Activated gamma-delta T cell treated with anti-CD3 and anti-CD28 coated beads, Interleukin-2, amount 50 U/mL, for 16 hours (primary cell): Measurements from ENCODE around the gene HOXA10.

ENCODE experiments used
- DNase-seq: peaks from one replicate; pipeline ENCODE4 v3.0.0-alpha.2; 2020; ENCODE audit warnings: low read depth

The HOXA10 gene

GRCh38 chr7:27154901-27155815 is 19.0 kb downstream of the HOXA10 start:
- DNase-seq = no peak

GRCh38 chr7:27154369-27154768 is 19.8 kb downstream of the HOXA10 start:
- DNase-seq = no peak

- DNase-seq = no peak
Measured at GRCh38 chr7:27153526-27153925, 20.6 kb downstream of the HOXA10 start.

GRCh38 chr7:27152816-27153442 is 21.2 kb downstream of the HOXA10 start:
- no peak for DNase-seq

DNA sequence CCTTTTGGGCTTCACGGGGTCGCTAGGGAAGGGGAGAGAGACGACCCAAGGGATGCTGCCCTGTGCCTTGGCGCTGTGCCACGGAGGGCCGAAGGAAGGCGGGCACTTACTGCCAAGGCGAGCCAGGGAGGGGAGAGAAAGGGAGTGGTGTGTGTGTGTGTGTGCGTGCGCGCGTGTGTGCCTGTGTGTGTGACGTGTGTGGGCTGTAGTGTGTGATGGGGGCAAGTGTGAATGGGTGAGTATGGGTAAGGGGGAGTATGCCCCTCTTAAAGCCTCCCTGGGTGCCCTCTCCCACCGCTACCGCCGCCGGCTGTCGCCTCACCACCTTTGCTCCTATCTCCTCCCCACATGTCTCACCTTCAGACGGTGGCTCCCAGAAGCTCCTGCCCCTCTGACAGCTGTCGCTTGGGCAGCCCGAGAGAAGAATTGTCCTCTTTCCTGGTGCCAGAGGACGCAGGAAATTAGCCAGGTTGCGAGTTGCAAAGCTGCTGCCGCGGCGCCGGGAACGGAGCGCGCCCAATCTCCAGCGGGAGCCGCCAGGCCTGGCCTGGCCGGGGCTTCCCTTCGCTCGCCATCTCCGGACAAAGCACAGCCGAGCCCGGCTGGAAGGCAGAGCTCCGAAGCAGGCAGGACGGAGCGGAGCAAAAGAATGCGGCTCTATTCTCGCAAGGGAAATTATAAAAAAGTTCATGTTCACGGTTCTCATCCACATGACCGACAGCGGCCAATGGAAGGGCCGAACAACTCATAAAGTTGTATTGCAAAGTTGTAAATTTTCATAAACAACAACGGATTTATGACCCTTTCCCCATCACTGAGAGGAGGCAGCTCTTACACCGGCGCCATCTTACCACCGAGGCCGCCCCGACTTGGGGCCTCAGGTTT is 21.9 kb downstream of the HOXA10 start, which contains the start of gene HOXA3:
Gene HOXA3 (minus strand): TSS at position 653 of the 885 bp plus-strand sequence. CDS start 41,943 bp downstream, outside the sequence.
- DNase-seq = no peak

- no peak for DNase-seq
Measured at GRCh38 chr7:27151341-27151930, 22.7 kb downstream of the HOXA10 start.

DNA sequence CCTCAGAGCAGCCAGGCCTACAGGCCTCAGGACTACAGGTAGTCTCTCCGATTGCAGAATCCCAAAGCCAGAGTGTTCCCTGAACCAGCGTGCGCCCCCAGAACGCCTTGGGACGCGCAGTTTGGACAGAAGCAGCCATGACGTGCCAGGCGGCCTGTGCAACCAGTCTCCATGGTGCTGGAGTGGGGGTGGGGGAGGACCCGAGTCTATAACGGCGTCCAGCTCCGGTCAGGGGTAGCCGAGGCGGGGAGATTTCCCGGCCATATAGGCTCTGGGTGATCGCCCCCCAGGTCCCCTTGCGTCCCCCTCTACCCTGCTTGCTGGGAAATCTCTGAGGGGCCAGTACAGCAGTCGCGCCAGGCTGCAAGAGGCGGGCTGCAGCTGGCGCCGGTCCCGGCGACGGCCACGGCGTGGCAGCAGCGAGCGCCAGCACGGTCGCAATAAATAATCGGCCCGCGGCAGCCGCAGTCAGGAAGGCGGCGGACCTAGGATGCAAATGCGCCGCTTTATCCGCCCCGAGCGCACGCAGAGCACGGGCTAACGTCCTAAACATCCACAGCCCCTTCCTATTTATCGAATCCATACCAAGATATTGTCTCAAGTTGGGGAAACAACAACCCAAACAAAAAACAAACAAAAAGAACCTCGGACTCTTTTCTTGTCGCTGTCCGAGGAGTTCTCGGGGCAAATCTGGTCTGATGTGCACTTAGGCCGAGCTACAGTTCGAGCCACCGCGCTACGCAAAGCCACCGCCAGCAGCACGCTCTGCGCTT is 23.4 kb downstream of the HOXA10 start:
- DNase-seq = no peak

DNA sequence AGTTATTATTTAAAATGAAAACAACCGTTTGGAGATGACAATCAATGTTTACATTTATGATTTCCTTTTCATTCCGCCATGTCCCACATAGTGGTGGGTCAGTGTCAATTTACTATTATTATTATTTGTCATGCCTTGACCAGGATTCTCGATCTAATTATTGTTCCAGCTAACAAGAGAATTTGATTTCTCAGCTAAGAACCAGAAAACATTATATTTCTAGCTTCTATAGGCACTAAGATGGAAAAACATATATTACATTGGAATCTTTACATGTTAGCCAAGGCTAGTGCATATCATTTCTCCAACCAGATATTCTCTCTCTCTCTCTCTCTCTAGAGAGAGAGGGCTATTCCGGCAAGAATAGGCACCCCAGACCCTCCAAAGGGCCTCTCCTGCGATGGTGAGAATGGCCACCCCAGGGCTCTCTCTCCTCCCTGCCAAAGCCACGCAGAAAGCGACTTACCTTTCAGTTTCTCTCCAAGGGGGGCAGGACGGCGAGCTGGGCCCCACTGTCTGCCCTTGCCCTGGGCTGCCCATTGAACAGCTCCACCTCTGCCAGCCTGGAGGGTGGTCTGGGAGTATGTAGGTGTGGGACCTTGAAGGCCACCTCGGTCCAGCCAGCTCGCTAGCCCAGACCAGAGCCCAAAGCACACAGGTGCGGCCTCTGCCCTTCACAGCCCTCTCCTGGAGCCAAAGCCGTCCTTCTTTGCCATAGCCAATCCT is 24.1 kb downstream of the HOXA10 start:
- DNase-seq = no peak

DNA sequence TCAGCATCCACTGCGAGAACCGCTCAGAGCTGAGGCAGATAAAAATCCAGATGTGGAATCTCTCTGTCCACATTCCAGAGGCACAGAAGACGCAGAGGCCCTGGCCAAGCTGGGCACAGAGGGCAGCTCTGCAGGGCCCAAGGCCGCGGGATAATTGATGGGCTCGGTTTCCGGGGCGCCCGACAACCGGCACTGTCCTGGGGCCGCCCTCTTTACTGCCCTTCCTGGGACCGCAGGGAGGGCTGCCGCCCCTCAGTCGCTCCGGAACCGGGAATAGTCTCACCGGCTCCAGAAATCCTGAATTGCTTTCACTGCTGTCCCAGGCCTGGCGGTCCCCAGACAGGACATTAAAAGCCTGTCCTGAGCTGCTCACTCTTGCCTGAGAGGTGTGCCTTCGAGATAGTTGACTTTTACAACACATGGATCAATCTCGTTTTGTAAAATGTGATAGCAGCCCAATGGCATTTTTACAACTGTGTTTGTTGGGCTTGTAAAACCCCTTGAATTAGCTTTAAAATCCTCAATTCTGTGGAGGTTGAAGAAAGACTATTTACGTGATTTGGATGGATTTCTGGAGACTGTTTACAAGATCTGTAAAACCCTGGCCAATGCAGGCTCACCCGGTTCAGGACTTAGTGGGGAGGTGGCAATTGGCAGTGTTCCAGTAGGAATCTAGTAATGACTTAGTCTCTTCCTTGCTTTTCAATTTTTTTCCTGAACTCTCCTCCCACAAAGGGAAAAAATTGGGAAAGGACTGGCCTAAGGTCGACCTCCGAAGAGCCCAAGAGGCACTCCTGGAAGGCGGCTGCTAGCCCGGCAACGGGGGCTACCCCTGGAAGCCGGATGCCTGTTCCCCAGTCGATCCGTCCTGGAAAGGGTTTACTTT is 25.1 kb downstream of the HOXA10 start:
- no peak for DNase-seq

GRCh38 chr7:27148031-27148755 is 25.9 kb downstream of the HOXA10 start:
- no peak for DNase-seq

- no peak for DNase-seq
Measured at GRCh38 chr7:27147199-27148030, 26.7 kb downstream of the HOXA10 start, which contains the start of gene HOXA6. HOXA6 (minus strand) TSS chr7:27147774; CDS start chr7:27147749, 25 bp downstream.

DNA sequence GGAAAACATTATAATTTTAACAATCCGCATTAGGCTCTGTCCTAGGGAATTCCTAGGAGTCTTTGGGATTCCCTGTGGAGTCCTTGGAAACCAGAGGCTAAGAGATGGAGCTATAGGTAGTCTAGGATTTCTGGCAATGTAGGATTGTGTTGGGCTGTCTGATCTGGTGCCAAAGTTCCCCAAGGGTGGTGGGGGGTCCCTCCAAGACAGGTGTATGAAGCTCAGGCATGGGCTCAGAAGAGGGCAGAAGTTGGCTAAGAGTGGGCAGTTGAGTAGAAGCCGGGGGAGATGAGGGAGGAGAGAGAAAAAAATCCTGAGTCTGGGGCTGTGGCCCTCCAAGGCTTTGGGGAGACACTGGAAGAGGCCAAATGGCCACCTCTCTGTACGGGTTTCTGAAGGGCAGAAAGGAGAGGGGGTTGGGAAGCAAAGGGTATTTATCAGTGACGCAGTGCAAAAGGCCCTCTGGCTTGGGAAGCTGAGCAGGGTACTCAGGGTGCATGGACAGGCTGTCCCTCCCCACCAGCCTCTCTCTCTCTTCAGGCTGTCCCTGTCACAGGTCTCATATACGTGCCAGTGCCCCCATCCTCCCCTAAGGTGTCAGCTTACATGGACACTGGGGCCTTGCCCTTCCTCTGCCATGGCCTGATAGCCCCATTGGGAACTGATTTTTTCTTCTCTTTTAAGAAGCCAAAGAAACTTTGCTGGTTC is 27.5 kb downstream of the HOXA10 start:
- DNase-seq = no peak

GRCh38 chr7:27145914-27146412 is 28.2 kb downstream of the HOXA10 start:
- no peak for DNase-seq

- DNase-seq = no peak
Measured at GRCh38 chr7:27145165-27145913, 28.8 kb downstream of the HOXA10 start.

DNA sequence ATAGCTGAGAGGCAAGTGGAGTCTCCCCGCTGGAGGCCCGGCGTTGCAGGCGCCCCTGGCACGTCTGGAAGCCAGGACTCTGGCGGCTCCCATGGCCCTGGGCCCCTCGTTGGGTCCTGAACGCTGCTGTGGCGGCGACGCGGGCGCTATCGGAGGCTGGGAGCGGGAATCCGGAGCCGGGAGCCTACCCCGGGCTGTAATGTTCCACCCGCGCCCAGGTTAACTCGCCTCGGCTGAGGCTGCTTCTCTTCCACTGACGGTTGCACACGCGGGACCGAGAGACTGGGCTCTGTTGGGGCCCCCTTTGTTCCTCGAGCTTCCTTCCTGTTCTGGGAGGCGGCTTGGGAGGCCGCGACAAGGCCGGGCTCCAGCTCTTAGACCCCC is 29.3 kb downstream of the HOXA10 start:
- DNase-seq = no peak
